SK-N-SH (cell line): ENCODE results near the gene C12orf43. TPM values are rescaled to one million over a fixed set of nuclear protein-coding genes. Genes with fewer than 3 reads are reported as not detected.

ENCODE experiments used
- CTCF ChIA-PET: fragments of 300-600, 350-600 bp; formaldehyde crosslinking; extraction: SDS; loops from one replicate; lab custom pipeline; 2021; lab: Yijun Ruan, JAX
- POLR2A ChIA-PET: fragments of 350-600 bp; sonication (Branson Sonifier 250); formaldehyde crosslinking; extraction: SDS; loops from one replicate; lab custom pipeline; 2020; ENCODE audit warnings: antibody characterized with exemption, inconsistent platforms; lab: Yijun Ruan, JAX
- DNase-seq: peaks from one replicate; pipeline ENCODE4 v3.0.0; 2012
- H2AFZ ChIP-seq: fragments of 200-600 bp; sonication (generic); 2 replicates; pipeline ENCODE4 v1.8.1; 2016; ENCODE audit warnings: antibody characterized with exemption, mild to moderate bottlenecking, low read depth
- H3F3A ChIP-seq: fragments of 200-600 bp; sonication (generic); replicated peaks from 2 replicates; pipeline ENCODE3; 2016; ENCODE audit warnings: antibody characterized with exemption, mild to moderate bottlenecking; ENCODE audit not compliant: insufficient read depth
- H3K27ac ChIP-seq, 2 experiments: fragments of 200-500 bp in 1 of 2; fragments of 200-600 bp in 1 of 2; sonication (Bioruptor generic) in 1 of 2; sonication (generic), shearing (Covaris generic) in 1 of 2; 2 replicates each; pipeline versions ENCODE4 v1.5.1 to v1.6.1; 2014 to 2016; ENCODE audit warnings: low read depth in 2 of 2, inconsistent platforms in 1 of 2, low read length in 1 of 2, mild to moderate bottlenecking in 1 of 2, mixed read lengths in 1 of 2
- H3K27me3 ChIP-seq: fragments of 200-600 bp; sonication (generic), shearing (Covaris generic); 2 replicates; pipeline ENCODE4 v1.6.1; 2016; ENCODE audit warnings: mixed run types; ENCODE audit not compliant: insufficient read depth
- H3K36me3 ChIP-seq, 2 experiments: fragments of 200-500 bp in 1 of 2; fragments of 200-600 bp in 1 of 2; sonication (Bioruptor generic) in 1 of 2; sonication (generic) in 1 of 2; replicated peaks in 1 of 2; 2 replicates each; pipeline versions ENCODE3 to v1.5.1; 2014 to 2016; ENCODE audit warnings: low read length in 1 of 2, mild to moderate bottlenecking in 1 of 2; ENCODE audit not compliant: insufficient read depth in 2 of 2, control insufficient read depth in 1 of 2
- H3K4me1 ChIP-seq, 2 experiments: fragments of 200-500 bp in 1 of 2; fragments of 200-600 bp in 1 of 2; sonication (Bioruptor generic) in 1 of 2; sonication (generic), shearing (Covaris generic) in 1 of 2; 2 replicates each; pipeline versions ENCODE4 v1.5.1 to v1.6.1; 2014 to 2016; ENCODE audit warnings: low read depth in 1 of 2, low read length in 1 of 2, mixed run types in 1 of 2; ENCODE audit not compliant: insufficient read depth in 2 of 2, control insufficient read depth in 1 of 2
- H3K4me2 ChIP-seq: fragments of 200-600 bp; sonication (generic), shearing (Covaris generic); 2 replicates; pipeline ENCODE4 v1.6.1; 2017; ENCODE audit warnings: mixed run types
- H3K4me3 ChIP-seq, 2 experiments: fragments of 200-500 bp in 1 of 2; fragments of 200-600 bp in 1 of 2; sonication (Bioruptor generic) in 1 of 2; sonication (generic), shearing (Covaris generic) in 1 of 2; 2 replicates each; pipeline versions ENCODE4 v1.5.1 to v1.8.1; 2014 to 2016; ENCODE audit warnings: low read depth in 2 of 2, inconsistent platforms in 1 of 2, low read length in 1 of 2, mild to moderate bottlenecking in 1 of 2, mixed read lengths in 1 of 2, moderate library complexity in 1 of 2
- H3K79me2 ChIP-seq: fragments of 200-600 bp; sonication (generic); 2 replicates; pipeline ENCODE4 v1.8.1; 2017; ENCODE audit warnings: mild to moderate bottlenecking; ENCODE audit not compliant: insufficient read depth
- H3K9ac ChIP-seq: fragments of 200-600 bp; sonication (generic); 2 replicates; pipeline ENCODE4 v1.6.1; 2017; ENCODE audit warnings: mixed run types
- H3K9me2 ChIP-seq: fragments of 200-600 bp; sonication (generic); 2 replicates; pipeline ENCODE4 v1.6.1; 2017; ENCODE audit warnings: mixed run types
- H3K9me3 ChIP-seq: fragments of 200-600 bp; sonication (generic); 2 replicates; pipeline ENCODE4 v1.6.1; 2017; ENCODE audit warnings: mixed run types, mild to moderate bottlenecking, moderate library complexity
- H4K20me1 ChIP-seq: fragments of 200-600 bp; sonication (generic); 2 replicates; pipeline ENCODE4 v1.6.1; 2017; ENCODE audit warnings: mild to moderate bottlenecking, mixed run types; ENCODE audit not compliant: insufficient read depth
- CHD2 ChIP-seq: fragments of 150-350 bp; IDR thresholded peaks from 2 replicates; pipeline ENCODE4 v1.6.1; 2018; ENCODE audit warnings: low read length; ENCODE audit not compliant: partially characterized antibody
- ELF1 ChIP-seq: IDR thresholded peaks from 2 replicates; pipeline ENCODE4 v1.4.0; 2012
- EP300 ChIP-seq, 2 experiments: IDR thresholded peaks; 2 replicates each; pipeline versions ENCODE4 v1.4.0 to v1.6.1; 2012; ENCODE audit warnings: borderline replicate concordance in 1 of 2, low read depth in 1 of 2, low read length in 1 of 2
- FOSL2 ChIP-seq: IDR thresholded peaks from 2 replicates; pipeline ENCODE4 v1.4.0; 2012; ENCODE audit warnings: low read depth, mild to moderate bottlenecking, moderate library complexity, borderline replicate concordance
- FOXJ3 ChIP-seq: sonication (generic); formaldehyde crosslinking; IDR thresholded peaks from 2 replicates; pipeline ENCODE4 v1.5.1; 2020; ENCODE audit warnings: mild to moderate bottlenecking, missing genetic modification reagents
- FOXM1 ChIP-seq: IDR thresholded peaks from 2 replicates; pipeline ENCODE4 v1.4.0; 2012; ENCODE audit warnings: low read depth, mild to moderate bottlenecking
- GABPA ChIP-seq: IDR thresholded peaks from 2 replicates; pipeline ENCODE4 v1.4.0; 2012; ENCODE audit warnings: low read depth, mild to moderate bottlenecking
- IRF3 ChIP-seq: fragments of 150-350 bp; IDR thresholded peaks from 2 replicates; pipeline ENCODE4 v1.6.1; 2016; ENCODE audit warnings: mild to moderate bottlenecking, low read depth, low read length
- JUND ChIP-seq: IDR thresholded peaks from 2 replicates; pipeline ENCODE4 v1.4.0; 2012
- MEF2A ChIP-seq: IDR thresholded peaks from 2 replicates; pipeline ENCODE4 v1.4.0; 2012; ENCODE audit warnings: low read depth, borderline replicate concordance
- MXI1 ChIP-seq: IDR thresholded peaks from 2 replicates; pipeline ENCODE4 v1.6.1; 2012; ENCODE audit warnings: mild to moderate bottlenecking, low read depth, low read length, improper control_type of control experiment
- NFIC ChIP-seq: IDR thresholded peaks from 2 replicates; pipeline ENCODE4 v1.4.0; 2012; ENCODE audit warnings: borderline replicate concordance
- NRF1 ChIP-seq: IDR thresholded peaks from 2 replicates; pipeline ENCODE4 v1.6.1; 2012; ENCODE audit warnings: low read depth, mild to moderate bottlenecking, low read length
- PBX3 ChIP-seq: IDR thresholded peaks from 2 replicates; pipeline ENCODE4; 2012
- RCOR1 ChIP-seq: fragments of 150-350 bp; IDR thresholded peaks from 2 replicates; pipeline ENCODE4 v1.6.1; 2017; ENCODE audit warnings: antibody characterized with exemption, low read length
- REST ChIP-seq: IDR thresholded peaks from 2 replicates; pipeline ENCODE4 v1.6.1; 2012; ENCODE audit warnings: mild to moderate bottlenecking, low read depth, low read length, moderate library complexity
- RFX5 ChIP-seq: IDR thresholded peaks from 2 replicates; pipeline ENCODE4 v1.6.1; 2012; ENCODE audit warnings: mild to moderate bottlenecking, improper control_type of control experiment, low read length
- RXRA ChIP-seq: IDR thresholded peaks from 2 replicates; pipeline ENCODE4 v1.4.0; 2012; ENCODE audit warnings: low read depth, mild to moderate bottlenecking, borderline replicate concordance
- SMC3 ChIP-seq: IDR thresholded peaks from 2 replicates; pipeline ENCODE4 v1.6.1; 2012; ENCODE audit warnings: low read depth, low read length, improper control_type of control experiment
- TCF12 ChIP-seq: IDR thresholded peaks from 2 replicates; pipeline ENCODE4 v1.4.0; 2012
- USF1 ChIP-seq: IDR thresholded peaks from 2 replicates; pipeline ENCODE4 v1.4.0; 2012; ENCODE audit warnings: low read depth, borderline replicate concordance
- YY1 ChIP-seq: IDR thresholded peaks from 2 replicates; pipeline ENCODE4 v1.4.0; 2012; ENCODE audit warnings: low read depth, mild to moderate bottlenecking
- ZBTB33 ChIP-seq: IDR thresholded peaks from 2 replicates; pipeline ENCODE4 v1.4.0; 2012; ENCODE audit warnings: low read depth, borderline replicate concordance
- WGBS: methylation state at CpG from one replicate; pipeline ENCODE4 v1.1.6; 2017; ENCODE audit warnings: low lambda C conversion rate; 5-methylcytosine and 5-hydroxymethylcytosine counted together
- polyA plus RNA-seq, 3 experiments: library from polyadenylated mRNA; depleted of rRNA; stranded (reverse); fragments of >200 nt; gene quantifications; 2 replicates each; pipeline ENCODE4 v1.2.3, GENCODE V29; 2012

C12orf43 gene
- polyA plus RNA-seq (2012; rRNA removed) = 12.8 and 13.9 TPM in 2 replicates
- polyA plus RNA-seq (2012; cell fraction: cytosol; rRNA removed) = 10.4 and 12.0 TPM in 2 replicates
- polyA plus RNA-seq (2012; cell fraction: nucleus; rRNA removed) = 13.2 and 18.2 TPM in 2 replicates

GRCh38 chr12:121015825-121016766, at the start of gene C12orf43:
TSS of gene C12orf43 (minus strand) at chr12:121016487. CDS start at chr12:121016474, 13 bp downstream.
- under 1% methylated on average over 31 of the region's 34 CpGs for WGBS
- TF ChIP-seq NRF1 (no peak), RFX5 (no peak), IRF3 (no peak), EP300 (IDR thresholded peaks at IDR 0.05; ENCODE audit: borderline replicate concordance in 1 of 2, low read depth in 1 of 2, low read length in 1 of 2) (no peak), REST (no peak), USF1 (peak; percentile 88), NFIC (no peak), RCOR1 (no peak), ELF1 (no peak), RXRA (no peak), SMC3 (no peak), JUND (no peak), GABPA (no peak), FOXJ3 (CRISPR knock-in tag) (no peak), TCF12 (no peak), YY1 (peak; percentile 99), CHD2 (peak; percentile 95), MEF2A (no peak), MXI1 (peak; percentile 93; the same call in 1 of the 2 replicates), FOXM1 (no peak), PBX3 (no peak), ZBTB33 (peak; percentile 83; the same call in 1 of the 2 replicates), FOSL2 (no peak)

More at GRCh38 chr12:121015825-121016766, at the start of gene C12orf43:
- peak; percentile 92 for DNase-seq
- Histone ChIP-seq H3K9me3 (no peaks in the 10 kb centered on the region), H3K27ac (peak within 1 kb of the TSS; percentile 68 to 71), H3K36me3 (peaks cover 6 to 9% of the 10 kb centered on the region in 2 experiments), H2AFZ (peak within 1 kb of the TSS; percentile 77), H3F3A (no peaks in the 10 kb centered on the region), H4K20me1 (no peaks in the 10 kb centered on the region), H3K79me2 (peaks cover 21% of the 10 kb centered on the region), H3K4me1 (peaks cover 5 to 11% of the 10 kb centered on the region in 2 experiments; a peak in 2 of 4 replicates), H3K9ac (peak within 1 kb of the TSS; percentile 75), H3K9me2 (no peaks in the 10 kb centered on the region), H3K27me3 (no peaks in the 10 kb centered on the region), H3K4me3 (peak within 1 kb of the TSS; percentile 94 to 97), H3K4me2 (peak within 1 kb of the TSS; percentile 90)
- ChIA-PET POLR2A (no interaction called here), CTCF (interaction anchor here (0.6 to 2.1 kb wide), 4 partner anchors 11 to 173 kb away, joined by 3 to 9 read pairs (median 3); no protein-coding TSS in a partner anchor)
